ENCODE measurements around the gene LAMTOR4. TPM values are rescaled to one million over a fixed set of nuclear protein-coding genes. Genes with fewer than 3 reads are reported as not detected.
"Not testable (repeated sequence)": the region's sequence is repeated elsewhere in the genome, so short reads cannot be mapped to it uniquely, and the experiment has no call there.

Gene LAMTOR4
- total RNA-seq, 1 experiment from 2014 or later: 65.4 TPM

GRCh38 chr7:100169147-100169850, 20.6 kb downstream of the LAMTOR4 start:
- no peaks in the 10 kb centered on the region for H3K27me3 ChIP-seq
- H3K4me3 ChIP-seq: peak overlapping the region; percentile 55
- peak in 1 of 2 experiments; percentile 53 for DNase-seq
- H3K9me3 ChIP-seq (replicated peaks): no peaks in the 10 kb centered on the region
- peaks cover 13% of the 10 kb centered on the region for H3K4me1 ChIP-seq
- peak overlapping the region; percentile 63 for H3K27ac ChIP-seq
- H3K36me3 ChIP-seq: peaks cover under 1% of the 10 kb centered on the region

DNA sequence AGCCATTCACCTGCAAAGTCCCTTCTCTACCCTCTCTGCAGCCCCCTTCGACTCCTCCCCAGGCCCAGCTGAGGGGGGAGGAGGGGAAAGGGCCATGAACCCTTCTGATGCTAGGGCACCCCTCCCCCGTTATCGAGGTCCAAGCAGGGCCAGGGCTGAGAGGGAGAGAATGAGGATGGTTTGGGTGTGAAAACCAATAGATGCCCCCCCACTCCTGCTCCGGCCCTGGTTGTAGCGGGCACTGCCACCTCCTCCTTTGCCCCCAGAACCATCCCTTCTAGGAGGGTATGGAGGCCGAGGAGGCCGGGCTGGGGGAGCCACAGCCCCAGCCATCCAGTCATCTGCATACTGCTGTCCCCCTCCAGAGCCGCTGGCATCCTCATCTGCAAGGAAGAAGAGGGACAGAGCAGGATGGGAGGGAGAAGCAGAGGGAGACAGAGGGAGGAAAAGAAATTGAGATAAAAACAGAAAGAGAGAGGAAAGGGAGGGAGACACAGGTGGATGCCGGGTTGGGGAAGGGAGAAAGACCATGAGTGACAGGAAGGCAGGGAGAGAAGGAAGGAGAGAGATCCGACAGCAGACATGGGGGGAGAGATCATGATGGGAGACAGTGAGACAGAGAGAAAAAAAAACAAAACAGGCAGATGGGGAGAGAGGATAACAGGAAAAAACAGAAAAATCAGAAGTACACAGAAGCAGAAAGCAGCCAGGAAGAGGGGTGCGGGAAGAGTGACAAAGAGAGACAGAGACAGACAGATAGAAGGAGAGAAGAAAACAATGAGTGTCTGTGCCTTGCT, 21.6 kb downstream of the LAMTOR4 start:
- Histone ChIP-seq H3K9me3 (replicated peaks) (no peaks in the 10 kb centered on the region), H3K27me3 (no peaks in the 10 kb centered on the region), H3K4me1 (peaks cover 13% of the 10 kb centered on the region), H3K36me3 (peaks cover 8% of the 10 kb centered on the region), H3K4me3 (no peak overlapping the region), H3K27ac (no peak overlapping the region)
- DNase-seq: no peak

DNA sequence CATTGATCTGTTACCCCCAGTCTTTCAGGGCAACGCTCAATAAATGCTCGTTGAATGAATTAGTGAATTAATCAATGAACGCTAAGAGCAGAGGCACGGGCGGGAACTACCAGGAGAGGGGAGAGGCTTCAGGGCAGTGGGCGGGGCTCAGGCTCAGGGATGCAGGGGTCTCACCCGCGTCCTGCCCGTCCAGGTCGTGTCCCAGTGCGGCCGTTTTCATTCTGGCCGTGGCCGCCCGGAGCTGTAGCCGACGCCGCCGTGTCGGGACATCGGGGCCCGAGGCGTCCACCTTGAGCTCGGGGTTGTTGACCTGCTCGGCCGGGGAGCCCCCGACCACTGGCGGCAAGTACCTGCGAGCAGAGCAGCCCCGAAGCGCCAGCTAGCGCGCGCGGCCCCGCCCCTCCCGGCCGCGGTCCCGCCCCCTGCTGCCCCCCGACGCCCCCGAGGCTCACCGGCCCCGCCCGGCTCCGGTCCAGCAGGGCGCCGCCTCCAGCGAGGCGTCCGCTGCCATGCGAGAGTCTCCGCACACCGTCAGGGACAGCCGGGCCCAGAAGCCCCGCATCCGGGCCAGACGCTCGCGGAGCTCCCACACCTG, 22.5 kb downstream of the LAMTOR4 start:
- H3K9me3 ChIP-seq (replicated peaks): no peaks in the 10 kb centered on the region
- H3K4me1 ChIP-seq: peaks cover 13% of the 10 kb centered on the region
- no peak overlapping the region for H3K4me3 ChIP-seq
- peaks cover 8% of the 10 kb centered on the region for H3K36me3 ChIP-seq
- DNase-seq: no peak
- no peak overlapping the region for H3K27ac ChIP-seq
- H3K27me3 ChIP-seq: no peaks in the 10 kb centered on the region

DNA sequence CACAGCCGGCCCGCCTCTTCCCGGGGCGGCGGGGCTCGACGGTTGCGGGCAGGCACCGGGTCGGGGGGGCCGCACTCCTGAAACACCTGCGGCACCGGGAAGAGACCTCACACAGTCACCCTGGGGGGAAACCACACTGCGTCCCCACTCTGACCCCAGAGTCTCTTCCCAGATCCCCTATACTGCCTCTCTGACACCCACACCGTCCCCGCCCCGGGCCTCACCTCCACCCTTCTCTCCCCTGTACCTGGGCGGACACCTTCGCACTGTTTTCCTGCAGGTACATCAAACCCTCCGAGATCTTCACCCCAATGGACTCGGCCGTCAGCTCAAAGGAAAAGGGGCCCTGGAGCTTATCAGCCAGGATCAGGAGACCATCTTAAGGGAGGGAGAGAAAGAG, 23.1 kb downstream of the LAMTOR4 start:
- H3K36me3 ChIP-seq: peaks cover 8% of the 10 kb centered on the region
- H3K27ac ChIP-seq: no peak overlapping the region
- H3K27me3 ChIP-seq: no peaks in the 10 kb centered on the region
- DNase-seq: no peak
- H3K9me3 ChIP-seq (replicated peaks): no peaks in the 10 kb centered on the region
- H3K4me3 ChIP-seq: no peak overlapping the region
- peaks cover 16% of the 10 kb centered on the region for H3K4me1 ChIP-seq

DNA sequence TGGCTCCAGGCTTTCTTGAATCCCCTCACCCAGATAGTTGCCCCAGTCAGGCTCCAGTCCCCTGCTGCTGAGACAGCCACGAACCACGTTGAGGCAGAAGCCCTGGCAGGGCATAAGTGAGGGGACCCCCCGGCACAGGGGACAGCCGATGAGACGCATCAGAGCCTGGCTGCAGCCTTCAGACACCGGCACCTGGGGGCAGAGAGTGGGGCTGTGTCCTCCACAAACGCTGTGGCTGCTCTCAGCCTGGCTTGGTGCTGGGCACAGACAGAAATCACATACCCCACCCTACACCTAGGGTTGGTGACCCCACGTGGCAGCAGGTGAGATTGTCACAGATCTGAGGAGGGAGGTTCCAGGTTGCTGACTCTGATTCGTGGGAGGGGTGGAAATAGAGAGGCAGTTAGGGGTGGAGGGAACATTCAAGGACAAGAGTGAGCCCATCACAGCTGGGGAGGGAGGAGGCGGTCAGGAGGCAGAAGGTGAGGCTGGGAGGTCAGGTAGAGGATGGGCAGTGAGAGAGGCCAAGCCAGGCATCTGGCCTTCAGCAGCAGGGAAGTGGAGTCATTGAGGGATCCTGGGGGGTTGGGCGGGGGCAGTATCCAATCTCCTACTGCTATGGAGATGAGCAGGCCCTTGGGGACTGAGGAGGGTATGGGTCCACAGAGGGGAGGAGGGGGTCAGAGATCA, 25.2 kb downstream of the LAMTOR4 start:
- Histone ChIP-seq H3K4me3 (no peak overlapping the region), H3K4me1 (peaks cover 8% of the 10 kb centered on the region; the same call in 1 of the 2 replicates), H3K27me3 (no peaks in the 10 kb centered on the region), H3K27ac (no peak overlapping the region), H3K36me3 (peaks cover 8% of the 10 kb centered on the region), H3K9me3 (replicated peaks) (no peaks in the 10 kb centered on the region)
- no peak for DNase-seq

DNA sequence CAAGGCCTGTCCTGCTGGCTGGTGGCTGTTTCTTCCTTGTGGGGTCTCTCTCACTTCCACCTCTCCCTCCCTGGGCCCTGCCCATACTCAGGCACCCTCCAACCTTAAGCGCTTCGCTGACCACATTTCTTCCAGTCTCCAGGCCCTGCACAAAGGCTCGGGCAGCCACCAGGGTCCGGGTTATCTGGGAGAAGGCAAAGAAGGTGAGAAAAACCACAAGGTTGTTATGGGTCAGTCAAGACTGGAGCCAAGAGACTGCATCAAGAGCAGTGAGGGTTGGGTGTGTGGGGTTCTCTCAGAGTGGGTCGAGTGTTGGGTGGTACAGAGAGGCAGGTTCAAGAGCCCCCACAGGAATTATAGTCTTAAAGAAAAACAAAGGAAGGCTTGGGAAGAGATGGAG, 25.9 kb downstream of the LAMTOR4 start:
- Histone ChIP-seq H3K4me1 (peaks cover 4% of the 10 kb centered on the region; the same call in 1 of the 2 replicates), H3K27me3 (no peaks in the 10 kb centered on the region), H3K9me3 (replicated peaks) (no peaks in the 10 kb centered on the region), H3K36me3 (peaks cover 8% of the 10 kb centered on the region), H3K4me3 (no peak overlapping the region), H3K27ac (no peak overlapping the region)
- no peak for DNase-seq

DNA sequence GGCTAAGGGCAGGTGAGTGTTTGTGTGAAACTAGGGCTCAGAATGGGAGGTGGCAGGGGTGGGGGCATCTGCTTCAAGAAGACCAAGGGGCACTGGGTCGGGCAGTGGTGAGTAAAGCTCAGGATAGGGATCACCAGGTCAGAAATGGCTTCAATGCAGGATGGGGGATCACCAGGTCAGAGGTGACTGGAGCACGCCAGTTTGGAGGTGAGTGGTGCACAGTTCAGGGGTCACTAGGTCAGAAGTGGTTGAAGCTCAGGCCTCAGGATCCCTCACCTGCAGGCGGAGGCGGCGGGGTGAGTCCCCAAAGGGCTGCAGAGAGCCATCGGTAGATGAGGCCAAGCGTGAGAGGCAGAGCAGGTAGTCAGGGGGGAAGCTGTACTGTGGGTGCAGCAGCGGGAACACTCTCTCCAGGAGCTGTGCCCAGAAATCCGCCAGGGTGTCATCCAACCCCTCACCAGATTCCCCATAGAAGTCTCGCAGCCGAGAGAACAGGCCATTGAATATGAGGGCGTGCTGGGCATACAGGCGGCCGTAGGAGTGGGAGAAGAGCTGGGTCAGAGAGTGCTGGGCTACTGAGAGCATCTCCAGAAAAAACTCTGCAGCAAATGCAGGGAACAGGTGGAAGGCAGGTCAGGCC, 26.7 kb downstream of the LAMTOR4 start:
- H3K4me3 ChIP-seq: no peak overlapping the region
- no peak overlapping the region for H3K27ac ChIP-seq

GRCh38 chr7:100176096-100177044, 27.7 kb downstream of the LAMTOR4 start:
- Histone ChIP-seq H3K27ac (peak overlapping the region; percentile 45), H3K27me3 (no peaks in the 10 kb centered on the region), H3K4me3 (peak overlapping the region; percentile 83), H3K9me3 (replicated peaks) (no peaks in the 10 kb centered on the region), H3K36me3 (peaks cover 8% of the 10 kb centered on the region), H3K4me1 (0 out of 2 replicates have a peak, but pooled peaks cover 3% of the 10 kb centered on the region)
- peak in 1 of 2 experiments; percentile 24 for DNase-seq

More for the DNA sequence above, 26.7 kb downstream of the LAMTOR4 start:
- Histone ChIP-seq H3K36me3 (peaks cover 8% of the 10 kb centered on the region), H3K9me3 (replicated peaks) (no peaks in the 10 kb centered on the region), H3K4me1 (0 out of 2 replicates have a peak, but pooled peaks cover 3% of the 10 kb centered on the region), H3K27me3 (no peaks in the 10 kb centered on the region)
- no peak for DNase-seq

GRCh38 chr7:100177045-100178001, 28.6 kb downstream of the LAMTOR4 start, which contains the start of the genes GPC2 and STAG3:
Gene GPC2, minus strand, starts transcription at chr7:100177381. Its CDS starts 182 bp downstream, at chr7:100177199.
Gene STAG3, plus strand, starts transcription at chr7:100177918. Its CDS starts 2,639 bp downstream, at chr7:100180557.
- Histone ChIP-seq H3K36me3 (peaks cover 8% of the 10 kb centered on the region), H3K27ac (peak within 1 kb of the TSS; percentile 45)

GRCh38 chr7:100180084-100180483, 31.4 kb downstream of the LAMTOR4 start:
- H3K4me1 ChIP-seq; DNase-seq; H3K27ac ChIP-seq; H3K9me3 ChIP-seq (replicated peaks); H3K27me3 ChIP-seq; H3K4me3 ChIP-seq; H3K36me3 ChIP-seq: not testable (repeated sequence)

More at GRCh38 chr7:100177045-100178001, 28.6 kb downstream of the LAMTOR4 start, which contains the start of the genes GPC2 and STAG3:
- Histone ChIP-seq H3K4me1 (0 out of 2 replicates have a peak, but pooled peaks cover 3% of the 10 kb centered on the region), H3K27me3 (no peaks in the 10 kb centered on the region), H3K9me3 (replicated peaks) (no peaks in the 10 kb centered on the region), H3K4me3 (peak within 1 kb of the TSS; percentile 83)
- DNase-seq: peak; percentile 99

- not testable (repeated sequence) for H3K4me1 ChIP-seq; H3K9me3 ChIP-seq (replicated peaks); DNase-seq; H3K27ac ChIP-seq; H3K4me3 ChIP-seq; H3K27me3 ChIP-seq; H3K36me3 ChIP-seq
Measured at GRCh38 chr7:100182616-100183015, 33.9 kb downstream of the LAMTOR4 start.

DNA sequence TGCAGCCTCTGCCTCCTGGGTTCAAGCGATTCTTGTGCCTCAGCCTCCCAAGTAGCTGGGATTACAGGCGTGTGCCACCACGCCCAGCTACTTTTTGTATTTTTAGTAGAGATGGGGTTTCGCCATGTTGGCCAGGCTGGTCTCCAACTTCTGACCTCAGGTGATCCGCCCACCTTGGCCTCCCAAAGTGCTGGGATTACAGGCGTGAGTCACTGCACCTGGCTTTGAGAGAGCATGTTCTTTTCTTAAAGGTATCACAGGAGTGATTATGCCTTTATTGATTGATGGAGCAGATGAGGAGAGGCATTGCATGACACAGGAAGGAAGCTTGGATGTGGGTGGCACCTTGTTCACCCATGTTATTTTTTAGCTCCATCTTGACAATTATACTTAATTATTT, 34.4 kb downstream of the LAMTOR4 start:
- not testable (repeated sequence) for DNase-seq; H3K4me1 ChIP-seq; H3K27me3 ChIP-seq; H3K36me3 ChIP-seq; H3K9me3 ChIP-seq (replicated peaks); H3K27ac ChIP-seq; H3K4me3 ChIP-seq

Measured in SJCRH30 (cell line).